Activated CD4-positive, alpha-beta T cell treated with anti-CD3 and anti-CD28 coated beads for 36 hours (primary cell): ENCODE measurements around the gene ADAM23. TPM values are rescaled to one million over a fixed set of nuclear protein-coding genes. Genes with fewer than 3 reads are reported as not detected.
A peak's percentile ranks its signal among the peaks of the same experiment; 100 is the strongest.

Source experiments
- ATAC-seq: fragments of 200-7000 bp; cut with Tn5 transposase; one replicate; pipeline ENCODE4 v1.10.0; 2021; ENCODE audit warnings: mild to moderate bottlenecking, moderate library complexity
- CTCF ChIA-PET: fragments of 350-600 bp; sonication (Branson Sonifier 250); formaldehyde crosslinking; loops from one replicate; lab custom pipeline; 2021; ENCODE audit warnings: antibody characterized with exemption; lab: Charles Lee
- POLR2A ChIA-PET: fragments of 350-600 bp; sonication (Branson Sonifier 250); formaldehyde crosslinking; loops from one replicate; lab custom pipeline; 2021; ENCODE audit warnings: antibody characterized with exemption, inconsistent platforms; lab: Charles Lee
- DNase-seq: peaks from one replicate; pipeline ENCODE4 v3.0.0-alpha.2; 2020
- H3K27ac Mint-ChIP-seq: one replicate; pipeline ENCODE4 v1.8.0; 2021; ENCODE audit warnings: mixed read lengths
- H3K27me3 Mint-ChIP-seq: one replicate; pipeline ENCODE4 v1.8.0; 2021; ENCODE audit warnings: mixed read lengths
- H3K36me3 Mint-ChIP-seq: one replicate; pipeline ENCODE4 v1.8.0; 2021; ENCODE audit warnings: low read depth, mixed read lengths
- H3K4me1 Mint-ChIP-seq: one replicate; pipeline ENCODE4 v1.8.0; 2021; ENCODE audit warnings: mixed read lengths
- H3K4me3 Mint-ChIP-seq: one replicate; pipeline ENCODE4 v1.8.0; 2021; ENCODE audit warnings: mild to moderate bottlenecking, moderate library complexity, mixed read lengths
- H3K9me3 Mint-ChIP-seq: one replicate; pipeline ENCODE4 v1.8.0; 2021; ENCODE audit warnings: low read depth, mixed read lengths
- intact Hi-C, 2 experiments: fragments of 100-400 bp; cut with DNase I in 1 of 2; cut with micrococcal nuclease in 1 of 2; formaldehyde crosslinking; loops; one replicate each; pipeline versions ENCODE4 v1.14.2 to v1.15.1; 2022 to 2024; cut with DNase I, micrococcal nuclease
- total RNA-seq, 2 experiments: library from RNA; stranded (reverse); gene quantifications; one replicate each; pipeline ENCODE4 v1.2.3, GENCODE V29; 2021

ADAM23 gene
- total RNA-seq, 2 experiments from 2014 or later: 1.1 to 1.3 TPM

DNA sequence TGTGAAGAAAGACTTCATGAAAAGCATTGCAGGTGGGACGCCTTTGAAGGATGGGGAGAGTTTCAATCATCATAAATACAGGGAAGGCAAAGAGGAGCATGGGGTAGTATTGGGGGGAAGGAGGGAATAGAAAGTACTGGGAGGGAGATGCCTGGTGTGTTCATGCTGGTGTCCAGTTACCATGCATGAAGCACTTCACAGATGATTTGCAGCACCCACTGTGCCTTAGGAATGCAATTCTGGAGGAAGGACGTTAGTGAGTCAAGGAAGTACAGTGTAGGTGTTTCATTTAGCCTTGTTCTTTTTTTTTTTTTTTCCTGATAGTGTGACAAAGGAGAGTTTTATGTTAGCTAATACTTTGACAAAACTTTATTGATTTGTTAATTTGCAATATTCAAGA, 36.8 kb downstream of the ADAM23 start:
- ChIA-PET CTCF (interaction anchor here (0.7 to 0.9 kb wide), 2 partner anchors 15 to 67 kb away, joined by 3 to 4 read pairs; no protein-coding TSS in a partner anchor), POLR2A (no interaction called here)
- no peaks in the 10 kb centered on the region for H3K36me3 Mint-ChIP-seq
- DNase-seq: no peak
- peaks cover 8% of the 10 kb centered on the region for H3K27me3 Mint-ChIP-seq
- ATAC-seq: no peak
- peaks cover 2% of the 10 kb centered on the region for H3K4me1 Mint-ChIP-seq
- H3K9me3 Mint-ChIP-seq: peaks cover 7% of the 10 kb centered on the region
- intact Hi-C loops: no loop called here
- no peak overlapping the region for H3K27ac Mint-ChIP-seq
- no peak overlapping the region for H3K4me3 Mint-ChIP-seq

DNA sequence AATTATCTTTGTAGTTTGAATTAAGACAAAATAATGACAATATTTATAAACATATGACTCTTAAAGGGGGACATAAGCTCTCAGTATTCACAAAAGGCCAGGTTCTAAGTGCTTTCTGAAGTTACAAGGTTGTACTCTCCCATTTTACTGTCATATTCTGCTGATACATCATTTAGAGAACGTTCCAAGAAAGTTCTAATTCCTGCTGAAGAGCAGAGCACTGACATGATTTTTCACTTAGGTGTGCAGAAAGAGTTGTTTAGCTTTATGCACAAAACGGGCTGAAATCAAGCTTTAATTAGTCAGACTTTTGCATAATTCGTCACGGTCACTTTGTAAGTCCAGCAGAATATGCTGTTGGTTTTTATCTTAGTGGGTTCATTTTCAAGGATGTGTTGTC, 37.3 kb downstream of the ADAM23 start:
- peaks cover 2% of the 10 kb centered on the region for H3K4me1 Mint-ChIP-seq
- POLR2A ChIA-PET: no interaction called here
- H3K4me3 Mint-ChIP-seq: no peak overlapping the region
- H3K27me3 Mint-ChIP-seq: peaks cover 8% of the 10 kb centered on the region
- peaks cover 9% of the 10 kb centered on the region for H3K9me3 Mint-ChIP-seq
- CTCF ChIA-PET: interaction anchor here (0.7 to 0.9 kb wide), 3 partner anchors 16 to 66 kb away, joined by 3 to 4 read pairs (median 3); no protein-coding TSS in a partner anchor
- H3K27ac Mint-ChIP-seq: no peak overlapping the region
- intact Hi-C loops: no loop called here
- DNase-seq (no peak), ATAC-seq (no peak)
- H3K36me3 Mint-ChIP-seq: no peaks in the 10 kb centered on the region

DNA sequence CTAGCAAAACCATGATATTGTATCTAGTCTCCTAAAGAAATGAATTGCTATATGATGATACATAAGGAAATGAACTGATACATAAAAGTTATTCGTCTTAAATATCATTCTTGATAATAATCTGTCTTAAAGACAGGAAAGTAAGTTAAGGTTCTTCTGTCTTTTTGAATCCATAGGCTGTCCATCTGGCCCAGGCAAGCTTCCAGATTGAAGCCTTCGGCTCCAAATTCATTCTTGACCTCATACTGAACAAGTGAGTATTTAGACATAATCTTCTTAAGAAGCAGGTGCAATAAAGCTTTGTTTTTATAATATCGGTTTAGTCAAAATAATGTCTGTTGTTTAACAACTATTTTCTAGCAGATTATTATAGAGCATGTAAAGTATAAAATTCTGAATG, 37.7 kb downstream of the ADAM23 start:
- H3K4me1 Mint-ChIP-seq: peaks cover 2% of the 10 kb centered on the region
- no peaks in the 10 kb centered on the region for H3K36me3 Mint-ChIP-seq
- ATAC-seq (no peak), DNase-seq (no peak)
- CTCF ChIA-PET: interaction anchor here (0.7 to 0.9 kb wide), 2 partner anchors 64 to 66 kb away, joined by 3 read pairs; no protein-coding TSS in a partner anchor
- no peak overlapping the region for H3K4me3 Mint-ChIP-seq
- POLR2A ChIA-PET: no interaction called here
- peaks cover 8% of the 10 kb centered on the region for H3K27me3 Mint-ChIP-seq
- peaks cover 9% of the 10 kb centered on the region for H3K9me3 Mint-ChIP-seq
- H3K27ac Mint-ChIP-seq: no peak overlapping the region
- intact Hi-C loops: no loop called here

DNA sequence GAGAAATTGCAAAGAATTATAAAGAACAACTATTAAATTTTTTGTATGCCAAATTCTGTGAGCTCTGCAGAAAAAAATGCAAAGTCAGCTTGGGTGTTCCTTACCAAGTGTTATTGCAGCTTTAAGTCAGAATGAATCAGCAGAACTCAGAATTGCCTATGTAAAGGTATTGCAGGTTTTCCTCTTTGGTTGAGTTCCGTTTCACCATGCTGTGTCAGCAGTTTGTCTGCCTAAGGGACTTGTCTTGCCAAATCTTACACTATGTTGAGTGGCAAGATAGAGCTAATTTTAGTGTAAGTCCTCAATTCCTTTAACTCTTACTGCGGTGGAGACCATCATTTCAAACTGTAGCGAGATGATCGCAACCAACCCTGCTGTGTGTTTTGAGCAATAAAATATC, 38.8 kb downstream of the ADAM23 start:
- H3K27me3 Mint-ChIP-seq: peaks cover 8% of the 10 kb centered on the region
- peaks cover 9% of the 10 kb centered on the region for H3K9me3 Mint-ChIP-seq
- peaks cover 2% of the 10 kb centered on the region for H3K4me1 Mint-ChIP-seq
- POLR2A ChIA-PET: no interaction called here
- intact Hi-C loops: no loop called here
- ATAC-seq: no peak
- H3K36me3 Mint-ChIP-seq: no peaks in the 10 kb centered on the region
- DNase-seq: no peak
- H3K27ac Mint-ChIP-seq: no peak overlapping the region
- H3K4me3 Mint-ChIP-seq: no peak overlapping the region
- CTCF ChIA-PET: interaction anchor here (0.8 kb wide), 1 partner anchor 498 kb away, joined by 3 read pairs; no protein-coding TSS in a partner anchor

DNA sequence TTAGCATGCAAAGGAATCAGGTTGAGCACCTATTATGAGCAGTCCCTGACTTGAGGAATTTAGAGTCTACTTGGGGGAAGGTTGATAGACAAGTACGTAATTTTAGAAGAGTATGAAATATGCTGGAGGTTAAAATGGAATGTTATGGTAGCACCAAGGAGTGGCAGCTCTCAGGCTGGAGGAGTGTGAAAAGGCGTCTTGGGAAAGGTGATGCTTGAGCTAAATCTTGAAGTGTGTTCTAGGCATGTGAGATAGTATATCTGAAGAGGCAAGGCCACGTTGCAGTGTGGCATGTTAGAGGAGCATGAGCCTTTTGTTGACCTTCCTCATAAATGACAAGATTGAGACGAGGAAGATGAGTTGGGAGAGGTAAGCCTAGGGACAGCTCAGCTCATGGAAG, 39.3 kb downstream of the ADAM23 start:
- POLR2A ChIA-PET: no interaction called here
- ATAC-seq (no peak), DNase-seq (no peak)
- CTCF ChIA-PET: interaction anchor here (0.8 kb wide), 1 partner anchor 498 kb away, joined by 3 read pairs; no protein-coding TSS in a partner anchor
- Mint-ChIP-seq H3K36me3 (no peaks in the 10 kb centered on the region), H3K4me3 (no peak overlapping the region), H3K9me3 (peaks cover 9% of the 10 kb centered on the region), H3K4me1 (peaks cover 2% of the 10 kb centered on the region), H3K27me3 (peaks cover 6% of the 10 kb centered on the region), H3K27ac (no peak overlapping the region)
- intact Hi-C loops: no loop called here

DNA sequence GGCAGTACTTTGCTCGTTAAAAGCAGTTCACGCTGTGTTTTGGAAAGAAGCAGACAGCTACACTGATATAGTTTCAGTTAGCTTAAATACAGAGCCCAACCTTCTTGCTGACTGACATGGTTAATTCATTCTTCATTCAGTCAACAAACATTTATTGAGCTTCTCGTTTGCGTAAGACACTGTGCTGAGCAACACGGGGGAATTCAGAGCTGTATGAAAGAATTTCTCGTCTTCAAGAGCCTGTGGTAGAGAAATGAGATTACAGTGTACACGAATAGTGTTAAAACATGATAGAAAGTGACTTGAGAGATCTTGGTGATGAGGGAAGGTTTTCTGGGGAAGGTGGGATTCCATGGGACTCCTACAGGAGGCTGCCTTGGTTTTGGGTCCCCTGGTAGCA, 44.7 kb downstream of the ADAM23 start:
- Mint-ChIP-seq H3K36me3 (no peaks in the 10 kb centered on the region), H3K4me3 (no peak overlapping the region), H3K9me3 (peaks cover 9% of the 10 kb centered on the region), H3K27me3 (peaks cover 7% of the 10 kb centered on the region), H3K27ac (peak overlapping the region; percentile 62), H3K4me1 (peaks cover 13% of the 10 kb centered on the region)
- no peak for DNase-seq
- intact Hi-C loops: no loop called here
- ChIA-PET POLR2A (no interaction called here), CTCF (interaction anchor here (1.0 to 1.2 kb wide), 2 partner anchors 9 to 71 kb away, joined by 3 to 4 read pairs; no protein-coding TSS in a partner anchor)
- ATAC-seq: no peak

DNA sequence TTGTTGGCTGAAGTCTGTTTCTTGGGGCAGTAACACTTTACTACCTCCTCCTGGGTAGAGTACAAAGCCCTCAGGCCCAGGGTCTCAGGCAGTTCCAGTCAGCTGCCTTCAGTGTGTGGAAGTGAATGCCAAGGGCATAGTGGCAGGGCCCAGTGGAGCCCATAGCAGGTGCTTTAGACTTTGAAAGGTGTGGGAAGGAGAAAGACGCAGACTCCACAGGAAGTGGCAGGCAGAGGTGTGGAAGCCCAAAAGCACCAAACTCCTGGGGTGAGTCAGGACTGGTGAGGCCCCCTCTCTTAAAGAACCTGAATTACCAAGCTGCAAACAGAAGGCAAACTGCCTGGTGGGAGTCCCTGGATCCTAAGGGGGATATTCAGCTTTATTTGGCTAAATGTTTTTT, 45.3 kb downstream of the ADAM23 start:
- H3K4me1 Mint-ChIP-seq: peaks cover 13% of the 10 kb centered on the region
- peaks cover 9% of the 10 kb centered on the region for H3K9me3 Mint-ChIP-seq
- peaks cover 7% of the 10 kb centered on the region for H3K27me3 Mint-ChIP-seq
- H3K36me3 Mint-ChIP-seq: no peaks in the 10 kb centered on the region
- peak overlapping the region; percentile 62 for H3K27ac Mint-ChIP-seq
- ATAC-seq: peak; percentile 95
- intact Hi-C loops: no loop called here
- ChIA-PET POLR2A (no interaction called here), CTCF (interaction anchor here (1.0 to 1.2 kb wide), 2 partner anchors 10 to 70 kb away, joined by 3 to 4 read pairs; no protein-coding TSS in a partner anchor)
- DNase-seq: peak; percentile 55
- H3K4me3 Mint-ChIP-seq: no peak overlapping the region

DNA sequence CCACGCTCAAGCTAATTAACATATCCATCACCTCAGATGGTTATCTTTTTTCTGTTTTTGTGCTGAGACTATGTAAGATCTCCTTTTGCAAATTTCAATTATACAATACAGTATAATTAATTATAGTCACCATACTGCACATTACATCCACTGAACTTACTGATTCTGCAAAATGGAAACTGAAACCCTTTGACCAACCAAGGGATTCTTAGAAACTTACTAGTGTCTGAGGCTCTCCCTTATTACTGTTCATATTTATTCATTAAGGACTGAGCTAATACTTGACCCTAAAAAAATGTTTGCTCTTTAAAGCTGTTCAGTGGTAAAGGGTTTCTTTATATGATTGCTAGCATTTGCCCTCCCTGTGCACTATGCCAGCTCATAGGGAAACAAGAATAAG, 50.7 kb downstream of the ADAM23 start:
- ChIA-PET POLR2A (no interaction called here), CTCF (interaction anchor here (0.9 kb wide), 1 partner anchor 17 kb away, joined by 5 read pairs; no protein-coding TSS in a partner anchor)
- H3K4me1 Mint-ChIP-seq: peaks cover under 1% of the 10 kb centered on the region
- ATAC-seq: no peak
- H3K9me3 Mint-ChIP-seq: peaks cover 3% of the 10 kb centered on the region
- intact Hi-C loops: no loop called here
- H3K4me3 Mint-ChIP-seq: no peak overlapping the region
- H3K27me3 Mint-ChIP-seq: peaks cover 7% of the 10 kb centered on the region
- H3K27ac Mint-ChIP-seq: no peak overlapping the region
- no peak for DNase-seq
- H3K36me3 Mint-ChIP-seq: no peaks in the 10 kb centered on the region

DNA sequence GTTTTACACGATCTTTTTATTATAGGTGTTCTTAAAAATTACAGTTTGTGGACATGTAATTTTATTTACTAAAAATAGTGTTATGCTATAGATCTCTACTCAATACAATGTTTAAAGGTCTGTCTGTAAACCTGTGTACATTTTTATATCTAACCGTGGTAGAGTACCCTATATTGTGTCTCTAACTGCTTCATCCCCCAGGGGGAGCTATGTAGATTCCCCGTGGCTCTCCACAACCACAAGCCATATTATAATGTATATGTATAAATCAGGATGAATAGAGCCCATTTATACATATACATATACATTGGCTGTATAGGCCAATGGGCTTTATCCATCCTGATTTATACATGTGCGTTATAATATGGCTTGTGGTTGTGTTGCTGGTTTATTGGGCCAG, 59.4 kb downstream of the ADAM23 start:
- Mint-ChIP-seq H3K36me3 (no peaks in the 10 kb centered on the region), H3K9me3 (no peaks in the 10 kb centered on the region), H3K27me3 (no peaks in the 10 kb centered on the region), H3K4me1 (peaks cover 6% of the 10 kb centered on the region), H3K4me3 (no peak overlapping the region), H3K27ac (no peak overlapping the region)
- ChIA-PET CTCF (interaction anchor here (0.7 kb wide), 1 partner anchor 75 kb away, joined by 3 read pairs; no protein-coding TSS in a partner anchor), POLR2A (no interaction called here)
- DNase-seq: no peak
- intact Hi-C loops: no loop called here
- ATAC-seq: no peak

DNA sequence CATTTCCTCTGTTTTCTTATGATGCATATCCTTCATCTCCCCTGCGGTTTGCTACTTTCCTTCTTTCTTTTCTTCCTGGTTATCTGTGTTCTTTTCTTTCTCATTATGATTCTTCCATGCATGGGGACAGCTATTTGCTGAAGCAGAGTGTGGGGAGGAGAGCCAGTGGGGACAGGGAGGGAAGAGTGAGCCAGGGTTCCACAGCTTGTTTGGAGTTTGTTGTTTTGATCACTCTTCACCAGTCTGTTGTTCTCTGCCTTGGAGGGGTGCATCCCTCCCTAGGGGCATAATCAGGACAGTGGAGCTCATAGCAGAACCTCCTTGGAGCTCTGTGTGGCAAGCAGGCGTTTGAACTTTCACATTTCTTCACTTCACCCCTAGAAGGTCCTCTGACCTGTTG, 68.0 kb downstream of the ADAM23 start:
- intact Hi-C loops: no loop called here
- Mint-ChIP-seq H3K27me3 (peaks cover 15% of the 10 kb centered on the region), H3K27ac (no peak overlapping the region), H3K4me1 (peaks cover 23% of the 10 kb centered on the region), H3K36me3 (no peaks in the 10 kb centered on the region), H3K9me3 (no peaks in the 10 kb centered on the region), H3K4me3 (no peak overlapping the region)
- ChIA-PET CTCF (interaction anchor here (0.9 to 1.1 kb wide), 3 partner anchors 9 to 48 kb away, joined by 3 to 5 read pairs (median 3); no protein-coding TSS in a partner anchor), POLR2A (no interaction called here)
- ATAC-seq (no peak), DNase-seq (no peak)

DNA sequence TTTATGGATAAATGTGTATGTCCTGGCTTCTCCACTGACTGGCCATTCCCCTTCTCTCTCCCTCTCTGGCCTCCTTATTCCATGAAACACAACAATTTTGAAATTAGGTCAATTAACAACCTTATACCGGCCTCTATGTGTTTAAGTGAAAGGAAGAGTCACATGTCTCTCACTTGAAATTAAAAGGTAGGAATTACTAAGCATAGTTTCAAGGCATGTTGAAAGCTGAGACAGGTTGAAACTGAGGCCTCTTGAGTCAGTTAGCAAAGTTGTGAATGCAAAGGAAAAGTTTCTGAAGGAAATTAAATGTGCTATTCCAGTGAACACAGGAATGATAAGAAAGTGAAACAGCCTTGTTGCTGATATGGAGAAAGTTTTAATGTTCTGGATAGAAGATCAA, 69.7 kb downstream of the ADAM23 start:
- ATAC-seq: peak; percentile 85
- H3K4me3 Mint-ChIP-seq: no peak overlapping the region

DNA sequence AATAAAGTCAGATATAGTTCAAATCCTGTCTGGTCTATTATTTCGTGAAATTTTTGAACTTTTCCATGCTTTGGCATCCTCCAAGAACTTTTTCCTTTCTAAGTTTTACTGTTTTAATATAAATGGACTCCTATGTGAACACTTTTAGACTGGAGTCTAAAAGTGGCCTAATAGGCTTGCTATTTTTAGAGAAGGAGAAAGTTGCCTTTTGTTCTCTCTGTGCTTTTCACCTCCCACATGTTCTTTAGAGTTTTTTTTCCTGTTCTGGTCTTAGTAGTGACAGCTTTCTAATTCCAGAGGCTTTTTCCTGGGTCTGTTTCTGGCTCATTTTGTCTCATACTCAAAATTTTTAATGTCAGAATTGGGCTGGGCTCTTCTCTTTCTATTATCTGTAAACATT, 72.2 kb downstream of the ADAM23 start:
- CTCF ChIA-PET: interaction anchor here (1.3 kb wide), 1 partner anchor 43 kb away, joined by 4 read pairs; no protein-coding TSS in a partner anchor
- intact Hi-C loops: no loop called here
- Mint-ChIP-seq H3K27me3 (peaks cover 13% of the 10 kb centered on the region), H3K9me3 (no peaks in the 10 kb centered on the region), H3K27ac (no peak overlapping the region), H3K36me3 (no peaks in the 10 kb centered on the region), H3K4me1 (peaks cover 23% of the 10 kb centered on the region), H3K4me3 (no peak overlapping the region)
- DNase-seq (no peak), ATAC-seq (no peak)
- POLR2A ChIA-PET: no interaction called here

More for the DNA sequence above, 69.7 kb downstream of the ADAM23 start:
- H3K4me1 Mint-ChIP-seq: peaks cover 23% of the 10 kb centered on the region
- ChIA-PET CTCF (no interaction called here), POLR2A (no interaction called here)
- no peaks in the 10 kb centered on the region for H3K36me3 Mint-ChIP-seq
- intact Hi-C loops: no loop called here
- H3K9me3 Mint-ChIP-seq: no peaks in the 10 kb centered on the region
- DNase-seq: no peak
- H3K27me3 Mint-ChIP-seq: peaks cover 15% of the 10 kb centered on the region
- H3K27ac Mint-ChIP-seq: no peak overlapping the region
